ENCODE results near the gene ZNRF3.

ZNRF3 gene

DNA sequence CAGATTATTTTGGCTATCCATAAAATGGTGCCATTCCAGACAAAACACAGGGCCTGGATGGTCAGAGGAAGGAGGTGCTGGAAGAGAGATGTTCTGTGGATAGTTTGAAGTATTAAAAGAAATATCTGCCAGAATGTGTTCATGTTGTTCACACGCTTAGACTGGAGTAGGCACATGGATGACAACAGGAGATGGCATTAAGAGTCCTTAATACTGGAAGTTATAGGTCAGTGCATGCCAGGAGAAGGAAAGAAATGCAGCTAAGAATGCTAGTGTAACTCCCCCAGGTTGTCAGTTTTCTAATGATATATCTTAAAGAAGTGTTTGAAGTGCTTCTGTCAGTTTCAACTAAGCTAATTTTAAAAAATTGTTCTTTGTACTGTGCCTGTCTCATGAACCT lies 209.7 kb downstream of the ZNRF3 start:
- DNase-seq: no peak

DNA sequence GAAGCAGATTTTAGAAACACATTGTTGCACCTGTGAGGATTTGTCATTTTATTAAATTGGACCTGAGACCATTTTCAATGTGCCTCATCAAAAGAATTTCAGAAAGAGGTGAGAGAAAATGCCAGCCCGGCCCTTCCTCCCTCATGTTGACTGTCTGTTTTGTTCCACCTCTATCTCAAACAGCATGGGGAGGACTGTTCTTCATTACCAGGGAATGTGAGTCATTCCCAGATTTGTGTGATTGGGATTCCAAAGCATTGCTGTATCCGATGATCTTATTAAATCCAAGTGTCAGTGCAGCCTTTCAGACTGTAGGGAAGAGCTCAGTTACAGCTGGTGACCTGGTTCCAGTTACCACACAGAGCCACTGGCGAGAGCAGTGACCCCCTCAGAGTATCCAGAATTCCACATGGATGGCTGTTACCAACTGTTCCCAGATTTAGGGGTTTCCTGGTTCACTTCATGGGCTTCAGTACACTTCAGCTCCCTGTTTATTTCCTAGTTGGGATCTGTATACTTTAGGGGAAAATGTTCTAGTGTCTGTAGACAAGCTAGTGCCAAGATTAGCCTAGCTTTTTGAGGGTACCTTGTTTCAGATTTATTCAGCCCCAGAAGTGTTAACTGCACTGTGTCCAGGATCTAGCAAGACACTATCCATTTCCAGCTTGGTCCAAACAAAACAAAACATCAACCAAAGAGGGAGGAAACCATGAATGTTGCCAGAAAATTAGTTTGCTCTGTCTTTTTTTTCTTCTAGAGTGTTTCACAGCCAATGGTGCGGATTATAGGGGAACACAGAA lies 210.3 kb downstream of the ZNRF3 start:
- peak; percentile 94 for DNase-seq

DNA sequence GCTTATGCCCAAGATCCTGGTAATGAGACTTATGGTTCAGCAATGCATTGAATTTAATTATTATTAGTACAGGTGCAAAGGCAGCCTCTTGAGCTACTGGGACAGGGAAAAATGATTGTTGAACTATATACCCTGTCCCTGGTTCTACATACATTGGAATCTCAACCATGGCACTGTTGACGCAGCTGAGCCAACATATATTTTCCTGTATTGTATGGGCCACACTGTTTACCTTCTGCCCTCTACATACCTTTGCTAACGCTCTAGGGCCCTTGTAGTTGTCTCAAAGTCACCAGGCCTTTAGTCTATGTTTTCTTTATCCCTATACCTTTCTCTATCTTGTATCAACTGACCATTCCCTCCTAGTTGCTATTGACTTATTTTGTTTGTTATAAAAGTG lies 212.1 kb downstream of the ZNRF3 start:
- no peak for DNase-seq

DNA sequence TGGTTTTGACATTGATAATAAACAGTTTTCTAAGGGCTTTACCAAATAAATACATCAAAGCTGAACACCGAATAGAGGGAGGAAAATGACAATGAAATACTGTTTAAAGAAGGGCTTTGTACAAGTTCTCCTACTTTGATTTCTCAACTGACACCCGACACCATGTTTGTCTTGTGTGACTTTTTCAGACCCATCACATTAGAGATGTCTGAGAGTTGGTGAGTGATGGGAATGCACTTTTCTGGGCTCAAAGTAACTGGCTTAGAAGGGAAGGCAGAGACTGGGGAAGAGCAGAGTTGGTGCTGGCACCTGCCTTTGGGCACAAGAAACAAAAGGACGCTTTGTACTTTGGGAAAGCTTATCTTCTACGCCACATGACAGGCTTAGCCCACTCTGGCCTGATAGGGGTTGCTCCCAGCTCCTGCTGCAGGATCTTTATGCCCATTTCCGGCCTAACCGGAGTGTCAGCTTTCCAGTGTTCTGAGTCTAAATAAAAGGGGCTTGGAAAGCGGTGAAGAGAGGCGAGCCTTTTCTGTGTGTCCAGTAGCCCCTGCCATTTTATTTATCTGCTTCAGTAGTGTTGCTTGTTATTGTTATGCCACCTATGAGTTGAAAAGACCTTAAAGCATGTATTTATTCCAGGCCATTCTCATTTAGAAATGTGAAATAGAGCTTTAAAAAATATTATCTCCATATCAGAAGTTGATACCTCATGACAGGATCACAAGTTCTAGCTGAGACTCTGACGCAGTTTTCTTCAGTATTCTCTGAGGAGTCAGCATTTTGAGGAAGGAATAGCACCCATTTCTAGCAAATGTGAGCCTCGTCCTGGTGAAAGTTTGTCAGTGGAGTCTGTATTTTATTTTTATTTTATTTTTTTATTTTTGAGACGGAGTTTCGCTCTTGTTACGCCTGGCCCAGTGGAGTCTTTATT lies 213.6 kb downstream of the ZNRF3 start:
- DNase-seq: peak; percentile 29

GRCh38 chr22:29098296-29098695 lies 214.9 kb downstream of the ZNRF3 start:
- no peak for DNase-seq

- no peak for DNase-seq
Measured at GRCh38 chr22:29102300-29102699, 218.9 kb downstream of the ZNRF3 start.

DNA sequence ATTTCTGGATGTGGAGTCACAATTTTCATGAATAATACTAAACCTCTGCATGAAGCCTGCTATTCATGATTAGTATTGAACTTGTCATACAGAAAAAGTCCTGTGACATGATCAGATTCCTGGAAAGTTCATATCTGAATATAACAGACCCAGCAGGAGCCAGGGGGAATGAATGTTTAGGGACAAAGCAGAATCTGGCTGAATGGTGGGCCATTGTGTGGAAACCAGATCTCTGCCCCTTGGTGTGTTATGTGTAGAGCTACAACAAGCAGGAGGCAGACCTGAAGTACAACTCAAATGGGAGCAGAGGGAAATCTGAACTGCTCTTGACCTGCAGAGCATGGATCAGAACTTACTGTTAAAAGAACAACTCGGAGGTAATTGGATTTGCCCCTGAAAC lies 219.7 kb downstream of the ZNRF3 start:
- no peak for DNase-seq

GRCh38 chr22:29105468-29105867 lies 222.1 kb downstream of the ZNRF3 start:
- DNase-seq: no peak

DNA sequence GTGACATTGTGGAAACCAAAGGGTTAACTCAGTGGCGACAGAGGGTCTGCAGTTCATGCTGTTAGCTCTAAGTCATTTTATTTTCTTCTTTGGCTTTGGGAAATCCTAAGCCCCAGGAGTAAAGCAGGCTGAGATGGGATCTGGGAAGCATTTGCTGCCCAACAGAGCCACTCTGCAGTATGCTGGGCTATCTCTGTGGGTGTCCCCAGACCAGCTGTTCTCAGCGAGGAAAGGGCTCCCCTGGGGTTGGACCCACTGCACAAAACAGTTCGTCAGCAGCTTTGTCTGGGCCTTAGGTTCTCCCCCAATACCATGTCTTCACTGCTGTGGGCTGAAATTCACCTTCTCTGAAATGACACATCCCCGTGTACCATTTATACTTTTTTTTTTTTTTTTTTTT lies 223.5 kb downstream of the ZNRF3 start:
- no peak for DNase-seq
